OCI-LY7 (cell line): Measurements from ENCODE around the gene GTSE1. TPM values are rescaled to one million over a fixed set of nuclear protein-coding genes. Genes with fewer than 3 reads are reported as not detected.
"Not testable (repeated sequence)": the region's sequence is repeated elsewhere in the genome, so short reads cannot be mapped to it uniquely, and the experiment has no call there.

Source experiments
- BruUV-seq: library from RNA; stranded (reverse); fragments of 400-500 nt; replicated peaks from 2 replicates; lab custom pipeline; 2021; lab: Mats Ljungman, UMichigan
- CTCF ChIA-PET: fragments of 300-600 bp; sonication (Branson Sonifier 250); formaldehyde crosslinking; loops from one replicate; lab custom pipeline; 2022; ENCODE audit warnings: antibody characterized with exemption; ENCODE audit not compliant: unreplicated experiment; lab: Charles Lee
- POLR2A ChIA-PET: fragments of 300-600 bp; sonication (Branson Sonifier 250); formaldehyde crosslinking; loops from one replicate; lab custom pipeline; 2022; ENCODE audit warnings: antibody characterized with exemption; lab: Charles Lee
- DNase-seq: peaks from one replicate; pipeline ENCODE4 v3.0.0-alpha.2; 2015; ENCODE audit warnings: low spot score
- H2AFZ ChIP-seq: fragments of 200-600 bp; sonication (generic), shearing (Covaris generic); 2 replicates; pipeline ENCODE4 v1.6.1; 2014; ENCODE audit warnings: mild to moderate bottlenecking, antibody characterized with exemption, low read length, moderate library complexity
- H3K27ac ChIP-seq: fragments of 200-600 bp; sonication (generic); 2 replicates; pipeline ENCODE4 v1.5.1; 2014; ENCODE audit warnings: mixed run types, low read depth, mild to moderate bottlenecking, moderate library complexity, low read length, inconsistent platforms; ENCODE audit not compliant: poor library complexity, severe bottlenecking
- H3K36me3 ChIP-seq: fragments of 200-600 bp; sonication (generic); 2 replicates; pipeline ENCODE4 v1.6.1; 2014; ENCODE audit warnings: mild to moderate bottlenecking, antibody characterized with exemption, low read length, moderate library complexity, mixed read lengths; ENCODE audit not compliant: insufficient read depth
- H3K4me1 ChIP-seq: fragments of 200-600 bp; sonication (generic); 2 replicates; pipeline ENCODE4 v1.5.1; 2014; ENCODE audit warnings: mild to moderate bottlenecking, low read length; ENCODE audit not compliant: insufficient read depth, poor library complexity, severe bottlenecking
- H3K4me2 ChIP-seq: fragments of 200-600 bp; sonication (generic); 2 replicates; pipeline ENCODE4 v1.6.1; 2014; ENCODE audit warnings: mild to moderate bottlenecking, low read length
- H3K4me3 ChIP-seq: fragments of 200-600 bp; sonication (generic); 2 replicates; pipeline ENCODE4 v1.5.1; 2014; ENCODE audit warnings: mild to moderate bottlenecking, low read depth, low read length; ENCODE audit not compliant: poor library complexity, severe bottlenecking
- H3K79me2 ChIP-seq: fragments of 200-600 bp; sonication (generic); 2 replicates; pipeline ENCODE4 v1.6.1; 2016; ENCODE audit warnings: low read depth, mild to moderate bottlenecking, low read length, moderate library complexity, mixed read lengths; ENCODE audit not compliant: insufficient read depth
- H3K9me2 ChIP-seq: fragments of 200-600 bp; sonication (generic); 2 replicates; pipeline ENCODE4 v1.6.1; 2016; ENCODE audit warnings: mild to moderate bottlenecking, low read length, mixed read lengths; ENCODE audit not compliant: insufficient read depth
- H3K9me3 ChIP-seq: fragments of 200-600 bp; sonication (generic); 2 replicates; pipeline ENCODE4 v1.6.1; 2014; ENCODE audit warnings: mild to moderate bottlenecking, mixed run types, low read length, mixed read lengths
- H4K20me1 ChIP-seq: fragments of 200-600 bp; sonication (generic); 2 replicates; pipeline ENCODE4 v1.6.1; 2014; ENCODE audit warnings: mild to moderate bottlenecking, antibody characterized with exemption, low read length, moderate library complexity, mixed read lengths; ENCODE audit not compliant: insufficient read depth
- EZH2phosphoT487 ChIP-seq: fragments of 200-600 bp; sonication (generic); IDR thresholded peaks from 2 replicates; pipeline ENCODE4 v1.6.1; 2018; ENCODE audit warnings: low read depth, borderline replicate concordance, mild to moderate bottlenecking, mixed run types, antibody characterized with exemption, low read length, moderate library complexity, mixed read lengths
- intact Hi-C: fragments of 100-400 bp; cut with micrococcal nuclease; formaldehyde crosslinking; loops from one replicate; pipeline ENCODE4 v1.10.0; 2022; ENCODE audit not compliant: unreplicated experiment
- total RNA-seq, 2 experiments: library from RNA; depleted of rRNA in 1 of 2; stranded (reverse); fragments of >200 nt in 1 of 2; shearing (Covaris generic) in 1 of 2; gene quantifications; 2 replicates each; pipeline ENCODE4 v1.2.3, GENCODE V29; 2014 to 2022
- TF ChIP-seq, protein P1 (sequence below): fragments of 200-600 bp; sonication (generic); conservative IDR thresholded peaks from 2 replicates; pipeline ENCODE4 v1.5.1; 2014; ENCODE audit warnings: mild to moderate bottlenecking, antibody characterized with exemption, low read length, moderate library complexity, mixed read lengths

GTSE1 gene
- total RNA-seq, 2 experiments from 2014 or later: 54.7 to 109 TPM

DNA sequence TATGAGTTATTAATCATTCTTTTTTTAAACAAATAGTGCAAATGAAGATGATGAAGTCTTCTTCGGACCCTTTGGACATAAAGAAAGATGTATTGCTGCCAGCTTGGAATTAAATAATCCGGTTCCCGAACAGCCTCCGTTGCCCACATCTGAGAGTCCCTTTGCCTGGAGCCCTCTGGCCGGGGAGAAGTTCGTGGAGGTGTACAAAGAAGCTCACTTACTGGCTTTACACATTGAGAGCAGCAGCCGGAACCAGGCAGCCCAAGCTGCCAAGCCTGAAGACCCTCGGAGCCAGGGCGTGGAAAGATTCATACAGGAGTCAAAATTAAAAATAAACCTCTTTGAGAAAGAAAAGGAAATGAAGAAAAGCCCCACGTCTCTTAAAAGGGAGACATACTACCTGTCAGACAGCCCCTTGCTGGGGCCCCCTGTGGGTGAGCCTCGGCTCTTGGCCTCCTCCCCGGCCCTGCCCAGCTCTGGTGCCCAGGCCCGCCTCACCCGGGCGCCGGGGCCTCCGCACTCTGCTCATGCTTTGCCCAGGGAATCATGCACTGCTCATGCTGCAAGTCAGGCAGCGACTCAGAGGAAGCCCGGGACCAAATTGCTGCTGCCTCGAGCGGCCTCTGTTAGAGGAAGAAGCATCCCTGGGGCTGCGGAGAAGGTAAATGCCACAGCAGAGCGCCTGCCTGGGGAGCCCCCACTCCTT lies 11.8 kb downstream of the GTSE1 start:
- Histone ChIP-seq H3K79me2 (peaks cover 63% of the 10 kb centered on the region), H3K9me2 (no peaks in the 10 kb centered on the region), H4K20me1 (0 out of 2 replicates have a peak, but pooled peaks cover 3% of the 10 kb centered on the region), H2AFZ (no peak overlapping the region), H3K4me3 (no peak overlapping the region), H3K4me1 (no peaks in the 10 kb centered on the region), H3K4me2 (no peak overlapping the region), H3K9me3 (no peaks in the 10 kb centered on the region), H3K27ac (no peak overlapping the region), H3K36me3 (peaks cover 92% of the 10 kb centered on the region)
- DNase-seq: no peak
- intact Hi-C loops: no loop called here
- POLR2A ChIA-PET: no interaction called here
- TSS peak; percentile 68 for BruUV-seq
- CTCF ChIA-PET: no interaction called here
- TF ChIP-seq, protein P1, sequence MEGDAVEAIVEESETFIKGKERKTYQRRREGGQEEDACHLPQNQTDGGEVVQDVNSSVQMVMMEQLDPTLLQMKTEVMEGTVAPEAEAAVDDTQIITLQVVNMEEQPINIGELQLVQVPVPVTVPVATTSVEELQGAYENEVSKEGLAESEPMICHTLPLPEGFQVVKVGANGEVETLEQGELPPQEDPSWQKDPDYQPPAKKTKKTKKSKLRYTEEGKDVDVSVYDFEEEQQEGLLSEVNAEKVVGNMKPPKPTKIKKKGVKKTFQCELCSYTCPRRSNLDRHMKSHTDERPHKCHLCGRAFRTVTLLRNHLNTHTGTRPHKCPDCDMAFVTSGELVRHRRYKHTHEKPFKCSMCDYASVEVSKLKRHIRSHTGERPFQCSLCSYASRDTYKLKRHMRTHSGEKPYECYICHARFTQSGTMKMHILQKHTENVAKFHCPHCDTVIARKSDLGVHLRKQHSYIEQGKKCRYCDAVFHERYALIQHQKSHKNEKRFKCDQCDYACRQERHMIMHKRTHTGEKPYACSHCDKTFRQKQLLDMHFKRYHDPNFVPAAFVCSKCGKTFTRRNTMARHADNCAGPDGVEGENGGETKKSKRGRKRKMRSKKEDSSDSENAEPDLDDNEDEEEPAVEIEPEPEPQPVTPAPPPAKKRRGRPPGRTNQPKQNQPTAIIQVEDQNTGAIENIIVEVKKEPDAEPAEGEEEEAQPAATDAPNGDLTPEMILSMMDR: no peak
- TF ChIP-seq EZH2phosphoT487: no peak

DNA sequence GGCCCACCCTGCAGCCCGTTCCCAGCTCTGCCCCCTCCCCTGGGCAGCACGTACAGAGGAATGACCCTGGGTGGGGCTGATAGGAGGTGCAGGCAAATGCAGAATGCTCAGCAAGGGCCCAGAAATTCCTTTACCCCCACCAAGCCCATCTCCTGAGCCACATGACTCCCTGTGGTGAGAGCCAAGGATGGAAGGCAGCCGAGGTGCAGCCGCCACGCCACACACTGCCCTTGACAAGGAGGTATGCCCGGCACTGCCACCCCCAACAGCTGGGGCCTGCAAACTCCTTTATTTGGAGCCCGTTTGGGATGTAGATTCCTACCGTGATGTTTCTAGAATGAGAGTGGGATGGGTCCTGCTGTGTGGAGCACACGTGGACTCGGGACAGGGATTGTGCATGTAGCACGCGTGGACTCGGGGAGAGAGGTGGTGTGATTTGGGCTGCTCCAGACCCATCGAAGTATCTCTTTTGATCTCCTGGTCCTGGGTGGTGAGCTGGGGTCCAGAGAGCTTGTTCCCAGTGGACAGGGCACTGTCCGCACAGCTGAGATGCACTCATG lies 12.9 kb downstream of the GTSE1 start:
- Histone ChIP-seq H3K9me2 (no peaks in the 10 kb centered on the region), H3K4me3 (no peak overlapping the region), H3K27ac (no peak overlapping the region), H3K4me2 (no peak overlapping the region), H3K36me3 (peaks cover 92% of the 10 kb centered on the region), H3K9me3 (no peaks in the 10 kb centered on the region), H3K4me1 (no peaks in the 10 kb centered on the region), H4K20me1 (0 out of 2 replicates have a peak, but pooled peaks cover 3% of the 10 kb centered on the region), H2AFZ (no peak overlapping the region), H3K79me2 (peaks cover 51% of the 10 kb centered on the region)
- intact Hi-C loops: loop anchor here (10.0 kb wide), 1 partner anchor 315 kb away; no protein-coding TSS in a partner anchor
- ChIA-PET CTCF (no interaction called here), POLR2A (interaction anchor here (0.6 kb wide), 1 partner anchor 285 kb away, joined by 3 read pairs; no protein-coding TSS in a partner anchor)
- no TSS peak for BruUV-seq
- no peak for DNase-seq
- TF ChIP-seq, protein P1: no peak
- no peak for TF ChIP-seq EZH2phosphoT487

DNA sequence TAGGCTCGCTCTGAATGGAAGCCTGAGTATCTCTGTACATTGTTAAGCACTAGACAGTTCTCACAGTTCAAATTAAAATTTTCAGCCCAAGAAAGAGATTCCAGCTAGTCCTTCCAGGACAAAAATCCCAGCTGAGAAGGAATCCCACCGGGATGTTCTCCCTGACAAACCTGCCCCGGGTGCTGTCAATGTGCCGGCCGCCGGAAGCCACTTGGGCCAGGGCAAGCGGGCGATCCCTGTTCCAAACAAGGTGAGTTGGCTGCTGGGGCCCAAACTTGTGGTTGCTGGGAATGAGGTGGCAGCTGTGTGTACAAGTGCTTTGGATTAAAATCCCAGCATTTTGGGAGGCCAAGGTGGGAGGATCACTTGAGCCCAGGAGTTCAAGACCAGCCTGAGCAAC lies 15.4 kb downstream of the GTSE1 start:
- H3K79me2 ChIP-seq: peaks cover 28% of the 10 kb centered on the region
- H3K4me1 ChIP-seq: no peaks in the 10 kb centered on the region
- TF ChIP-seq, protein P1: no peak
- TF ChIP-seq EZH2phosphoT487: no peak
- H3K9me2 ChIP-seq: no peaks in the 10 kb centered on the region
- ChIA-PET CTCF (no interaction called here), POLR2A (no interaction called here)
- H2AFZ ChIP-seq: no peak overlapping the region
- 0 out of 2 replicates have a peak, but pooled peaks cover under 1% of the 10 kb centered on the region for H4K20me1 ChIP-seq
- intact Hi-C loops: loop anchor here (10.0 kb wide), 1 partner anchor 317 kb away; no protein-coding TSS in a partner anchor
- no peak overlapping the region for H3K4me2 ChIP-seq
- no peak overlapping the region for H3K4me3 ChIP-seq
- H3K36me3 ChIP-seq: peaks cover 92% of the 10 kb centered on the region
- no peak overlapping the region for H3K27ac ChIP-seq
- no peaks in the 10 kb centered on the region for H3K9me3 ChIP-seq
- no peak for DNase-seq
- no TSS peak for BruUV-seq

- H3K4me1 ChIP-seq, POLR2A ChIA-PET, BruUV-seq, H4K20me1 ChIP-seq, H3K4me3 ChIP-seq, H3K27ac ChIP-seq, DNase-seq, H3K4me2 ChIP-seq, H3K9me3 ChIP-seq, H2AFZ ChIP-seq, H3K9me2 ChIP-seq: not testable (repeated sequence)
- intact Hi-C loops: loop anchor here (10.0 kb wide), 1 partner anchor 318 kb away; no protein-coding TSS in a partner anchor
- Histone ChIP-seq H3K79me2 (peaks cover 20% of the 10 kb centered on the region; the same call in 1 of the 2 replicates), H3K36me3 (peaks cover 92% of the 10 kb centered on the region)
- CTCF ChIA-PET: interaction anchor here (0.5 kb wide), 1 partner anchor 194 kb away, joined by 4 read pairs; no protein-coding TSS in a partner anchor
Observed at GRCh38 chr22:46312848-46313247, 16.2 kb downstream of the GTSE1 start.
